Liver (tissue), 3 donors: ENCODE results near the gene ING5.

Experiments used
- ATF3 ChIP-seq: IDR thresholded peaks from 2 replicates; pipeline ENCODE4 v1.6.1; 2016; ENCODE audit warnings: antibody characterized with exemption
- CTCF ChIP-seq: fragments of 150-350 bp; IDR thresholded peaks from 2 replicates; pipeline ENCODE4 v1.5.1; 2017; ENCODE audit warnings: improper control_type of control experiment, low read depth, low read length; ENCODE audit not compliant: missing input control
- EGR1 ChIP-seq, 2 donors: IDR thresholded peaks; 2 replicates each; pipeline ENCODE4 v1.6.1; 2016 to 2018; ENCODE audit warnings: antibody characterized with exemption in 2 of 2, low read depth in 2 of 2
- FOXA1 ChIP-seq: IDR thresholded peaks from 2 replicates; pipeline ENCODE4 v1.6.1; 2016; ENCODE audit warnings: antibody characterized with exemption
- HNF4A ChIP-seq, 2 donors: conservative IDR thresholded peaks; 2 replicates each; pipeline ENCODE4 v1.6.1; 2016; ENCODE audit warnings: antibody characterized with exemption in 2 of 2, mild to moderate bottlenecking in 2 of 2
- HNF4G ChIP-seq: IDR thresholded peaks from 2 replicates; pipeline ENCODE4 v1.6.1; 2016; ENCODE audit warnings: antibody characterized with exemption
- JUND ChIP-seq, 2 donors: IDR thresholded peaks; 2 replicates each; pipeline ENCODE4 v1.6.1; 2016; ENCODE audit warnings: antibody characterized with exemption in 2 of 2
- MAX ChIP-seq: IDR thresholded peaks from 2 replicates; pipeline ENCODE4 v1.6.1; 2016; ENCODE audit warnings: antibody characterized with exemption
- RAD21 ChIP-seq, 2 donors: IDR thresholded peaks; 2 replicates each; pipeline ENCODE4 v1.6.1; 2016; ENCODE audit warnings: antibody characterized with exemption in 2 of 2, mild to moderate bottlenecking in 2 of 2
- REST ChIP-seq: IDR thresholded peaks from 2 replicates; pipeline ENCODE4 v1.6.1; 2016; ENCODE audit warnings: antibody characterized with exemption, mild to moderate bottlenecking
- RXRA ChIP-seq, 2 donors: IDR thresholded peaks; 2 replicates each; pipeline ENCODE4 v1.6.1; 2017 to 2018; ENCODE audit warnings: antibody characterized with exemption in 2 of 2, mild to moderate bottlenecking in 1 of 2
- SP1 ChIP-seq: IDR thresholded peaks from 2 replicates; pipeline ENCODE4 v1.6.1; 2018; ENCODE audit warnings: antibody characterized with exemption, mild to moderate bottlenecking
- TAF1 ChIP-seq: conservative IDR thresholded peaks from 2 replicates; pipeline ENCODE4 v1.6.1; 2016; ENCODE audit warnings: antibody characterized with exemption, mild to moderate bottlenecking
- ZBTB33 ChIP-seq: IDR thresholded peaks from 2 replicates; pipeline ENCODE4 v1.6.1; 2016; ENCODE audit warnings: antibody characterized with exemption
- donor health status: healthy.
- donor health status: healthy.

GRCh38 chr2:241754042-241754441 lies 52.2 kb downstream of the ING5 start:
- TF ChIP-seq CTCF (no peak), SP1 (no peak), ATF3 (no peak), FOXA1 (no peak), RAD21 (IDR thresholded peaks at IDR 0.05) (no peak), REST (no peak), RXRA (IDR thresholded peaks at IDR 0.05) (no peak), HNF4G (no peak), JUND (IDR thresholded peaks at IDR 0.05) (no peak), ZBTB33 (no peak), EGR1 (IDR thresholded peaks at IDR 0.05; ENCODE audit: low read depth in 2 of 2) (no peak), MAX (no peak), TAF1 (no peak), HNF4A (conservative IDR thresholded peaks at IDR 0.05) (no peak)
